HG03565 (cell line): ENCODE results near the gene DHX38.

Experiments used
- ATAC-seq: cut with Tn5 transposase; IDR thresholded peaks from one replicate; pipeline ENCODE4 v1.9.1; 2021; ENCODE audit warnings: mild to moderate bottlenecking, moderate library complexity; ENCODE audit not compliant: unreplicated experiment

The DHX38 gene

GRCh38 chr16:72083778-72084404 lies 9.8 kb upstream of the DHX38 start:
- ATAC-seq: no peak

DNA sequence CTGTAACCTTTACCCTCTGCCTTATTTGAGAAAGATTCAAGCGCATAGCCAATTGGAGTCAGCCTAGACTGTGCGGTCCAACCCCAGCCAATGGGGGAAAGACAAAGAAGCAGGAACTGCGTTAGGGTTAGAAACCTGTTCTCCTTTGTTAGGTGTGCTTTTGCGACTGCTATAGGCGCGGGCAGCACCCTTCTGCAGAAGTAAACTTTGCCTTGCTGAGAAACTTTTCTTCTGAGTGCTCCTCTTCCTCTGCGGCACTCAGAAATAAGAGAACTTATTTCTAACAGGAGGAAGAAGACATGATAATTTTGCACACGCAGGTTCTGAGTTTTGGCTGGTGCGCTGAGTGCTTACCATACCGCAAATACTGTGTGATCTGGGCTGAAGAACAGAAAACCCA lies 9.2 kb upstream of the DHX38 start:
- ATAC-seq: no peak

DNA sequence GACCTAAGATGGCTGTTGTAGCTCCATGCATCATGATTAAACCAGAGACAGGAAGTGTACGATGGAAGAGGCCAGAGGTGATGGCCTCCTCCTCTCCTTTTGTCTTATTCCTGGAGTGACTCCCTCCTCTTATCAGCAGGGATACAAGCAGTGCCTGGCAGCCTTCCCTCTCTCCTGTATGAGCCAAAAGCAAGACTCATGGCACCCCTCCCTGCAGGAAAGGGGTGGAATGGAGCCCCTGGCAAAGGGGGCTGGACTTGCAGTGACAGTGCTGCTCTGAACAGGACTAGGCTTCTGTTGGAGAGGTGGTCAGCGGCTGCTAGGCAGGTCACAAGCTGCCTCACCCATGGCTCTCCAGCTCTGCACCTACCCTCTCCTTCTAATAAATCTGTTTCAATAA lies 8.6 kb upstream of the DHX38 start:
- no peak for ATAC-seq

DNA sequence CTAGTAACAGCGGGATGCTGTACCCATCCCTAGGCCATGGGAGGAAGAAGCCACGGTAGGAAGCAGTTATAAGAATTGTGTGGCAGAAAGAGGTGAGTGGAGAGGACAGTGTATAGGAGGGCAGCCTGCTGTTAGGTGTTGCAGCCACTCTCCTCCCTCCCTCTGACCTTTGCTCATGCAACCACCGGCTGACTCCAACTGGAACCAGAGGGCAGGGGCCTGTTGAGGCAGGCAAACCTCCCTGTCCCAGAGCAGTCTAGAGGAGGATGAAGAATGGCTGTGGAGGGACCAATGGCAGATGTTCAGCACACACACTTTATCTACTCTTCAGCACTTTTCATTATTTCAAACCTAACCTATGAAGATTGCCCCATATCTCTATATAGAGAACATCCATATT lies 2.4 kb upstream of the DHX38 start:
- no peak for ATAC-seq

DNA sequence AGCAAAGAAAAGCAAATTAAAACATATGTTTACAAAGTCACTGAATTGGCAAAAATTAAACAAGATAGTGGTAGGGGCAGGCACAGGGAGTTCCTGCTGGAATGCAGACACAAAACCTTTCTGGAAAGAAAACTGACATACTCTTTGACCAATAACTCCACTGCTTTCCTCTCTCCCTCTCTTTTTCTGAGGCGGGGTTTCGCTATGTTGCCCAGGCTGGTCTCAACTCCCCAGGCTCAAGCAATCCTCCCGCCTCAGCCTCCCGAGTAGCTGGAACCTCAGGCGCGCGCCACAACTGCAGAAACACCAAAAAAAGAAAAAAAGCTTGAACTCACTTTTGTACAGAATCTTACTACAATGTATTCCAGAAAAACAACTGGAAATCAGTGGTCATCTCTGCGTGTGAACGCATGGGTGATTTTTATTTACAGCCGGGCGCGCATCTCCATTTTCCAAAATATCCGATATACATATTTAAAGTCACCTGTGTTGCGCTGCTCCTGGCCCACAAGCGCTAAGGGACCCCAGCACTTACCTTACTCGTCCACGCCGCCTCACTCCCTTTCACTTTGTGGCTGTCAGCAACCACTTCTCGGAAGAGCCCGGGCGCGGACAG lies 707 bp upstream of the DHX38 start:
- no peak for ATAC-seq

GRCh38 chr16:72094266-72094610 lies 591 bp downstream of the DHX38 start:
- no peak for ATAC-seq

DNA sequence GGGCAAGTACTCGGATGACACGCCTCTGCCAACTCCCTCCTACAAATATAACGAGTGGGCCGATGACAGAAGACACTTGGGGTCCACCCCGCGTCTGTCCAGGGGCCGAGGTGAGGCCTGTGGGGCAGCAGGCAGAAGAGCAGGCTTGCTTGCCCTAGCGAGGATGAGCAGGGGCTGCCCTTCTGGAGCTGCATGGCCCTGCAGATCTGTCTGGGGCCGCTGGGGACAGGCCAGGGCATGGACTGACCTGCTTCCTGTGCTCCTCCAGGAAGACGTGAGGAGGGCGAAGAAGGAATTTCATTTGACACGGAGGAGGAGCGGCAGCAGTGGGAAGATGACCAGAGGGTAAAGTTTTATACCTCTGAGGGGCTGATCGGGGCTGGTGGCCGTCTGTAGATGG lies 5.3 kb downstream of the DHX38 start:
- no peak for ATAC-seq

GRCh38 chr16:72099377-72099818 lies 5.8 kb downstream of the DHX38 start:
- ATAC-seq: peak; percentile 74

DNA sequence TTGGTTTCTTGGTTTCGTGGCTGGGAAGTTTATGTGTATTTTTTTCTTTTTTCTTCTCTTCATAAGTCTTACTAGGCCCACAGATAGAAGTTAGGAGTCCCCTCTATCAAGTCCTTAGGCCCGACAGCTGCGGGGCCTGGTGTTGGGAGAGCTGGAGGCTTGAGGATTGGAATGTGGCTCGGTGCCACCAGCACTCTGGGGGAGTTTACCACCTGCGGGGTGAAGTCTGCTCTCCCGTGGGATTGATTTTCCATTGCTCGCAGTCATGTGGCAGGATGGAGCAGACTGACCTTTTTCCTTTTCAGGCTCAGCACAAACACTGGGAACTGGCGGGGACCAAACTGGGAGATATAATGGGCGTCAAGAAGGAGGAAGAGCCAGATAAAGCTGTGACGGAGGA lies 7.5 kb downstream of the DHX38 start:
- no peak for ATAC-seq

DNA sequence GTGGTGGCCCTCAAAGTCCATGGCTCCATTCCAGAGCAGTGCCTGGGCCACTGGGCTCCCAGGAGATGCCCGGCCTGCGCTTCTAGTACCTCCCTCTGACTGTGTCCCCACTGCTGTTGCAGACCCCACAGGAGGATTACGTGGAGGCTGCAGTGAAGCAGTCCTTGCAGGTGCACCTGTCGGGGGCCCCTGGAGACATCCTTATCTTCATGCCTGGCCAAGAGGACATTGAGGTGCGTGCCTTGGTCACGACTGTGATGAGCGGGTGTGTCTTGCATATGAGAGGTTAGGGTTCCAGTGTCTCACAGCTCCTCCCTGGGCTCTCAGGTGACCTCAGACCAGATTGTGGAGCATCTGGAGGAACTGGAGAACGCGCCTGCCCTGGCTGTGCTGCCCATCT lies 11.3 kb downstream of the DHX38 start:
- ATAC-seq: no peak

DNA sequence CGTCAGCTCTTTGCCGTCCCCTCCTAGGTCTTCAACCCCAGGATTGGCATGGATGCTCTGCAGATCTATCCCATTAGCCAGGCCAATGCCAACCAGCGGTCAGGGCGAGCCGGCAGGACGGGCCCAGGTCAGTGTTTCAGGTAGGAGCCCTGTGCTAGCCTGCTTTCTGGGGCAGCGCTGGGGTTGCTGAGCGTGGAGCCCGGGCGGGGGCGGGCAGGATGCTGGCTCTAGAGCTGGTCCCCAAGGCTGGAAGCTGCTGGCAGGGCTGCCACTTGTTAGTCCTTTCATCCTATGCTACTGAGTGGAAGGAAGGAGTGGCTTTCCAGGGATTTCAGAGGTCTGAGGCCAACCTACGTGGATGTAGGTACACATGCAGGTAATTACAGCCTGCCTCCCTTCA lies 12.3 kb downstream of the DHX38 start:
- no peak for ATAC-seq

GRCh38 chr16:72107371-72107770 lies 13.7 kb downstream of the DHX38 start:
- ATAC-seq: no peak

DNA sequence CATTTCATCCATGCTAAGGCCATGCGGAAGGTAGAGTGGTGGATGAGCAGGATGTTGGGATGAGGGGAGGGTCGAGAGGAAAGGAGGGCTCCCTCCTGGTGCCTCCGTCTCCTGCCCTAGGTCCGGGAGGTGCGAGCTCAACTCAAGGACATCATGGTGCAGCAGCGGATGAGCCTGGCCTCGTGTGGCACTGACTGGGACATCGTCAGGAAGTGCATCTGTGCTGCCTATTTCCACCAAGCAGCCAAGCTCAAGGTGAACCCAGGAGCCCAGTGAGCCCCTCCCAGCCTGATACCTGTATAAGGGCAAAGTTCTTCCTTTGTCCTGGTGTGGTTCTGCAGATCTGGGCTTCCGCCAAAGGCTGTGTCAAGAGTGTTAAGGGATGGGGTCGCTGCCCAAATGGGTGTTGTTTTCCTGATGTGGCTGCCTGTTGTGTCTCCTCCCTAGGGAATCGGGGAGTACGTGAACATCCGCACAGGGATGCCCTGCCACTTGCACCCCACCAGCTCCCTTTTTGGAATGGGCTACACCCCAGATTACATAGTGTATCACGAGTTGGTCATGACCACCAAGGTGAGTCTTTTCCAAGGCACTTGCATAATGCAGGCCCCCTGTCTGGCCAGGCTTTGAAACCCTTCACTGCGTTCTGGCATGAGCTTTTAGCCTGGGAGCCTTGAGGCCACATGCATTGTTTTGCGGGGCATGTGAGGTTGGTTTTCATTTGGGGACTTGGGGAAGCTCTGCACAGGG lies 14.9 kb downstream of the DHX38 start:
- no peak for ATAC-seq

DNA sequence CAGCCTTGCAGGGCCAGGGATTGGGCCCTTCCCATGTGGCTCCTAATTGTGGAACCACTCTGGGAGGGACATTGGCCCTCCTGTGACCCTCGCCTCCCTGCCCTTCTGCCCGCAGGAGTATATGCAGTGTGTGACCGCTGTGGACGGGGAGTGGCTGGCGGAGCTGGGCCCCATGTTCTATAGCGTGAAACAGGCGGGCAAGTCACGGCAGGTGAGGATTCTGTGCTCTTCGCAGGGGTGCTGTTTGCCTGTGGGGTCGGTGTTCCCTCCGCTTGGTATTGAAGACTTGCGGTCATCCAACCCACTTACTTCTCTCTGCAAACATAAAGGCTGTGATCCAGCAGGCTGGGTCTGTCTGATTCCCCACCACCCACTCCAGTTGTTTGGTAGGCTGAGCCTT lies 15.7 kb downstream of the DHX38 start:
- ATAC-seq: no peak

DNA sequence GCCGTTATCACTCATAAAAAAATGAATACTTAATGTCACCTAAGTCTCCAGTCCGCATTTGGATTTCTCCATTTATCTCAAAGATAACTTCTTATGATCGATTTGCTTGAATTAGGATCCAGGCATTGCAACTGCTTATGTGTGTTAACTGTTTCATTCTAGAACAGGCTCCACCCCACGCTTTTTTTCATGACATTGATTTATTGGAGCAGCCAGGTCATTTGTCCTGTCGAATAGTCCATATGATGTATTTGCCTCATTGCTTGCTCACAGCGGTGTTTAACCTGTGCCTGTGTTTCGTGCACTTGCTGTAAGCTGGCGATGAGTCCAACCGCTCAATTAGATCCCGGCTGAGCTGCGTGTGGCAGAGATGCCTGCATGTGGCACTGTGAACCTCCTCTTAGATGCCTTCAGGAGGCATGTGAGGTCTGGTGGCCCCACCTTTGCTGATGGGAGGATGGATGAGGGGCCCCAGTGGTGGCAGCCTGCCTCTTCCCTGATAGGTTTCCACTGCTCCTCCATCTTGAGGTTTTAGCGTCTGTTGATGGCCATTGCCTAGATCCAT lies 16.4 kb downstream of the DHX38 start:
- no peak for ATAC-seq

GRCh38 chr16:72110662-72111615 lies 17.3 kb downstream of the DHX38 start:
- no peak for ATAC-seq

DNA sequence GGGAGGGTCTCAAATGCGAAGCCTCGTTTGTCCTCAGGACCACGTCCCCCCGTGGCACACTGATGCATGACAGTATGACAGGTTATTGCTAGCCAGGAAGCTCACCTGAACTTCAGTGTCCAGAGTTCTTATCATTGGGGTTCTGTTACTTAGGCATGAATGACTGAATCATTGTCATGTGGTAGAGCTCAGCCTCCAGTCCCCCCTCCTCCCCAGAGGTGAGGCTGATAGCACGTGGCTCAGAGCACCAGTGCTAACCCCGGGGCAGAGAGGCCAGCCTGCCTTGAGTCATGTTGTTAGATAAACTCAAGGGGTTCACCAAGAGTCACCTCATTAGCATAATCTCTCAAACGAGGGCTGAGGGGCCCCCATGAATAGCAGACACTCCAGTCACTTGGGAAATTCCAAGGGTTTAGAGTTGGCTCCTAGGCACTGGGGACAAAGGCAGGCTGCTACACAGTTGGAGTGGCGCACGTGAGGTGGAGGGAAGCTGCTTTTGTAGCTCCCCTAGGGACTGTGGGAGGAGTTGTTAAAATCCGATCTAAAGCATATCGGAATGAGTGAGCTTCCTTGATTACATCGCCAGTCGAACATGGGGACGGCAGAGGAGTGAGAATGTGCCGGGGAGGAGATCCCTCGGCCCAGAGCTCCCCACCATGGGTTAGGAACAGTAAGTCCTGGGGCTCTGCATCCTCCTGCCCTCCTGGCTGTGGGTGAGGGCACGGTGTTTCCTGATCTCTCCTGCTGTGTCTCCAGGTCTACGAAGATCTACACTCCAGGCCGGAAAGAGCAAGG lies 18.2 kb downstream of the DHX38 start:
- no peak for ATAC-seq

- no peak for ATAC-seq
Observed at GRCh38 chr16:72112452-72112792, 18.8 kb downstream of the DHX38 start.

DNA sequence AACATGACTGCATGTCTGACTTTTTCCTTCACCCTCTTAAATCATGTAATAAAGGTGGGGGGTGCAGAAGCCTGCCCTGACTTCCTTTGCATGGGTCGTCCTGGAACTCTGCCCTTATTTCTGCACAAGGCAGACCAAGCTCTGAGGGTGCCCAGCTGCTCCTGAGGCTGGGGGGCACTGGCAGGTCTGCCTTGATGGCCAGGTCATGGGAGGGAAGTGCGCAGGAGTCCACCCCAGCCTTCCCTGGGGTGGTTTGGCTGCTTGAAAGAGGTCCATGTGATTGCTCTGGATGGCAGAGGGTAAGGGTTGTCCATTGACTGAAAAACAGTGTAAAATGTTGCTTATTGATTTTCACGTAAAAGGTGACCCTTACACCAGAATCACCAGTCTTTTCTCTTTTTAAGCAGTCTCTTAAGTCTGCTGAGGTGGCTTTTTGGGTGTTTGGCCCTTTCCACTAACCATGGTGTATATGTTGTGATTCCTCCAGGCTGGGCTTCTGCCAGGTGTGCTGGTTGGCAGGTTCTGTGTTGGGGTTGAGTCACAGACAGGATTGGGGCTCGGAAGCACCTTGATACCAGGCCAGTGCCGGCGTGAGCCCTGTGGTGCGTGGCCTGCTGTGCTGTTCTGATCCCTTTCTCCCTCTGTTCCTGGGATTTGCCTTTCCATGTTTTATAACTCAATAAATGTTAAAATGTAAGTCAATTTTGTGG lies 19.4 kb downstream of the DHX38 start:
- no peak for ATAC-seq

DNA sequence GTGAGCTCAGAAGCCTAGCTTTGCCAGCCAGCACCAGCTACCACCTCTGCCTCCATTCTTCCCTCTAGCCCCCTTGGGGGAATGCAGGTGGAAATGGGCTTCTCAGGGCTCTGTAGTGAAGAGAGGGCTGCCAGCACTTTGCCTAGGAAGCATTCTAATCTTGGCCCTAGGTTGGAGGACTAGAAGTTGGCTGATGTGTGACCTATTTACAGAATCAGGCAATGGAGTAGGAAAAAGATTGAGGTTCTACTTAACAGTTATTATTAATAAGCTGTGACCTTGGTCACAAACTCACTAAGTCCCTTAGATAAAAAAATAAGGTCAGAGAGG lies 19.9 kb downstream of the DHX38 start:
- ATAC-seq: no peak
